CD14-positive monocyte (primary cell): ENCODE data around the gene DNAJB1. TPM values are rescaled to one million over a fixed set of nuclear protein-coding genes. Genes with fewer than 3 reads are reported as not detected.

Experiments used
- DNase-seq, 3 donors: peaks; one replicate each; pipeline ENCODE4 v3.0.0-alpha.2; 2011 to 2022
- H2AFZ ChIP-seq: 2 replicates; pipeline ENCODE4 v1.6.0; 2012; ENCODE audit warnings: mild to moderate bottlenecking, low read depth, low read length, inconsistent platforms; ENCODE audit not compliant: insufficient read depth, poor library complexity, severe bottlenecking
- H3K27ac ChIP-seq, 2 donors: 1 replicate in 1 of 2; 2 replicates in 1 of 2; pipeline ENCODE4 v1.5.1; 2012 to 2013; ENCODE audit warnings: low read length in 2 of 2, control low read depth in 1 of 2, inconsistent platforms in 1 of 2, low read depth in 1 of 2, mild to moderate bottlenecking in 1 of 2
- H3K27me3 ChIP-seq, 2 donors: one replicate each; pipeline versions ENCODE4 v1.6.0 to v1.6.1; 2011 to 2013; ENCODE audit warnings: low read length in 2 of 2; ENCODE audit not compliant: control insufficient read depth in 2 of 2, insufficient read depth in 2 of 2
- H3K36me3 ChIP-seq, 2 donors: replicated peaks in 1 of 2; 1 replicate in 1 of 2; 2 replicates in 1 of 2; pipeline versions ENCODE4 v1.5.1 to v1.6.1; 2012 to 2013; ENCODE audit warnings: low read length in 2 of 2, control low read depth in 1 of 2, inconsistent platforms in 1 of 2, mild to moderate bottlenecking in 1 of 2; ENCODE audit not compliant: insufficient read depth in 2 of 2, control insufficient read depth in 1 of 2
- H3K4me1 ChIP-seq, 2 donors: 1 replicate in 1 of 2; 2 replicates in 1 of 2; pipeline versions ENCODE4 v1.5.1 to v1.6.1; 2012 to 2013; ENCODE audit warnings: low read length in 2 of 2, control low read depth in 1 of 2, inconsistent platforms in 1 of 2, mild to moderate bottlenecking in 1 of 2, moderate library complexity in 1 of 2; ENCODE audit not compliant: insufficient read depth in 2 of 2, control insufficient read depth in 1 of 2
- H3K4me2 ChIP-seq: replicated peaks from 2 replicates; pipeline ENCODE3; 2012; ENCODE audit warnings: low read length, moderate library complexity, mild to moderate bottlenecking; ENCODE audit not compliant: poor library complexity, severe bottlenecking; ENCODE audit errors: extremely low read depth
- H3K4me3 ChIP-seq, 3 experiments: fragments of 200-600 bp in 1 of 3; sonication (generic) in 1 of 3; replicated peaks in 1 of 3; 1 replicate in 2 of 3; 2 replicates in 1 of 3; pipeline ENCODE4 v1.5.1; 2011 to 2013; ENCODE audit warnings: low read length in 3 of 3, mild to moderate bottlenecking in 3 of 3, control low read depth in 2 of 3, low read depth in 2 of 3, inconsistent platforms in 1 of 3, moderate library complexity in 1 of 3
- H3K79me2 ChIP-seq: 2 replicates; pipeline ENCODE4 v1.6.0; 2012; ENCODE audit warnings: mild to moderate bottlenecking, control low read depth, inconsistent platforms, low read length, moderate library complexity; ENCODE audit not compliant: insufficient read depth
- H3K9ac ChIP-seq: 2 replicates; pipeline ENCODE4 v1.6.0; 2017; ENCODE audit warnings: low read length, mild to moderate bottlenecking; ENCODE audit not compliant: insufficient read depth, poor library complexity, severe bottlenecking
- H3K9me3 ChIP-seq, 2 donors: replicated peaks in 1 of 2; 1 replicate in 1 of 2; 2 replicates in 1 of 2; pipeline versions ENCODE4 v1.5.1 to v1.6.1; 2012 to 2013; ENCODE audit warnings: low read length in 2 of 2, control low read depth in 1 of 2; ENCODE audit not compliant: control insufficient read depth in 1 of 2, insufficient read depth in 1 of 2
- H4K20me1 ChIP-seq: 2 replicates; pipeline ENCODE4 v1.6.0; 2012; ENCODE audit warnings: mild to moderate bottlenecking, low read length, control low read depth, moderate library complexity; ENCODE audit not compliant: insufficient read depth
- H3K27ac Mint-ChIP-seq, 7 donors: one replicate each; pipeline ENCODE4 v1.8.0; 2020; ENCODE audit warnings: mild to moderate bottlenecking in 7 of 7, mixed read lengths in 7 of 7, moderate library complexity in 6 of 7, inconsistent platforms in 2 of 7
- H3K27me3 Mint-ChIP-seq, 3 donors: one replicate each; pipeline ENCODE4 v1.8.0; 2021 to 2022; ENCODE audit warnings: low read depth in 3 of 3, mild to moderate bottlenecking in 3 of 3, mixed read lengths in 3 of 3, moderate library complexity in 3 of 3, inconsistent platforms in 1 of 3
- H3K36me3 Mint-ChIP-seq, 2 donors: one replicate each; pipeline ENCODE4 v1.8.0; 2020; ENCODE audit warnings: mixed read lengths in 2 of 2, inconsistent platforms in 1 of 2, mild to moderate bottlenecking in 1 of 2
- H3K4me1 Mint-ChIP-seq: one replicate; pipeline ENCODE4 v1.8.0; 2020; ENCODE audit warnings: mild to moderate bottlenecking, mixed read lengths
- H3K4me3 Mint-ChIP-seq, 2 donors: one replicate each; pipeline ENCODE4 v1.8.0; 2020; ENCODE audit warnings: mild to moderate bottlenecking in 2 of 2, mixed read lengths in 2 of 2, moderate library complexity in 1 of 2
- H3K9me3 Mint-ChIP-seq, 7 donors: one replicate each; pipeline ENCODE4 v1.8.0; 2020 to 2022; ENCODE audit warnings: mixed read lengths in 7 of 7, mild to moderate bottlenecking in 6 of 7, moderate library complexity in 6 of 7, inconsistent platforms in 2 of 7
- WGBS: methylation state at CpG from one replicate; pipeline ENCODE4 v1.1.5; 2013; ENCODE audit warnings: missing lambda C conversion rate; ENCODE audit not compliant: insufficient coverage; 5-methylcytosine and 5-hydroxymethylcytosine counted together
- intact Hi-C, 2 donors: fragments of 100-400 bp; cut with micrococcal nuclease; formaldehyde crosslinking; loops; one replicate each; pipeline versions ENCODE4 v1.15.0 to v1.15.1; 2023
- polyA plus RNA-seq, 3 donors: library from polyadenylated mRNA; depleted of rRNA in 1 of 3; unstranded in 2 of 3; stranded (reverse) in 1 of 3; fragments of 300-500 nt in 2 of 3; fragments of >200 nt in 1 of 3; fragmentation: Illumina TruSeq in 2 of 3; gene quantifications; 1 replicate in 2 of 3; 2 replicates in 1 of 3; pipeline ENCODE4 v1.2.3, GENCODE V29; 2012 to 2021
- TF ChIP-seq, protein P1 (sequence below): fragments of 200-600 bp; IDR thresholded peaks from one replicate; pipeline ENCODE4 v1.8.0; 2022; ENCODE audit warnings: antibody characterized with exemption, mild to moderate bottlenecking

DNAJB1 gene
- polyA plus RNA-seq, 3 donors: 59.3 to 107 (median 70.9) TPM

DNA sequence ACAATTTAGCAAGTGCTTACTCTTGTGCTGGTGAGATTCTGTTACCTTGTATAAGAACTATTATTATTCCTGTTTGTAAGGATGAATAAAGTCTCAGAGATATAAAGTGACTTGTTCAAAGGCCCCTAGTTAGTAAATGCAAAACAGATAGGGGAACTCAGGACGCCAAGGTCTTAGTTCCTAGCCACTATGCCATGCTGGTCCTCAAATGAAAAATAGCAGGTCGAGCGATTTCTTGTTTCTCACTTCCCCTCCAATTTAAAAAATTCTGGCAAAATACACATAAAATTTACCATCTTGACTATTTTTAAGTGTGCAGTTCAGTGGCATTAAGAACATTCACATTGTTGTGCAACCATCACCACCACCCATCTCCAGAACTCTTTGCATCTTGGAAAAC lies 12.3 kb upstream of the DNAJB1 start:
- peaks cover 0 to 2% of the 10 kb centered on the region in 2 donors for H3K36me3 ChIP-seq
- no peaks in the 10 kb centered on the region for H3K9me3 ChIP-seq
- H3K27ac ChIP-seq: peak overlapping the region in 1 of 2 donors; percentile 77
- DNase-seq: no peak
- intact Hi-C loops: loop anchor here in 1 of 2 donors (5.0 kb wide), 1 partner anchor 33 kb away; the partner anchor contains the start of gene GIPC1
- no peaks in the 10 kb centered on the region for H3K27me3 ChIP-seq
- H3K79me2 ChIP-seq: peaks cover 50% of the 10 kb centered on the region
- Mint-ChIP-seq H3K4me3 (peak overlapping the region in 1 of 2 donors; percentile 87), H3K9me3 (peaks cover 0 to 4% (median 0%) of the 10 kb centered on the region in 7 donors), H3K27me3 (no peaks in the 10 kb centered on the region), H3K27ac (peak overlapping the region; percentile 62 to 98 (median 85)), H3K36me3 (peaks cover 2 to 7% of the 10 kb centered on the region in 2 donors), H3K4me1 (peaks cover 28% of the 10 kb centered on the region)
- no peaks in the 10 kb centered on the region for H4K20me1 ChIP-seq
- peaks cover 32 to 34% of the 10 kb centered on the region in 2 donors for H3K4me1 ChIP-seq
- peak overlapping the region in 2 of 3 experiments; percentile 88 to 93 for H3K4me3 ChIP-seq
- H3K4me2 ChIP-seq: peak overlapping the region; percentile 99
- H3K9ac ChIP-seq: no peak overlapping the region
- TF ChIP-seq, protein P1, sequence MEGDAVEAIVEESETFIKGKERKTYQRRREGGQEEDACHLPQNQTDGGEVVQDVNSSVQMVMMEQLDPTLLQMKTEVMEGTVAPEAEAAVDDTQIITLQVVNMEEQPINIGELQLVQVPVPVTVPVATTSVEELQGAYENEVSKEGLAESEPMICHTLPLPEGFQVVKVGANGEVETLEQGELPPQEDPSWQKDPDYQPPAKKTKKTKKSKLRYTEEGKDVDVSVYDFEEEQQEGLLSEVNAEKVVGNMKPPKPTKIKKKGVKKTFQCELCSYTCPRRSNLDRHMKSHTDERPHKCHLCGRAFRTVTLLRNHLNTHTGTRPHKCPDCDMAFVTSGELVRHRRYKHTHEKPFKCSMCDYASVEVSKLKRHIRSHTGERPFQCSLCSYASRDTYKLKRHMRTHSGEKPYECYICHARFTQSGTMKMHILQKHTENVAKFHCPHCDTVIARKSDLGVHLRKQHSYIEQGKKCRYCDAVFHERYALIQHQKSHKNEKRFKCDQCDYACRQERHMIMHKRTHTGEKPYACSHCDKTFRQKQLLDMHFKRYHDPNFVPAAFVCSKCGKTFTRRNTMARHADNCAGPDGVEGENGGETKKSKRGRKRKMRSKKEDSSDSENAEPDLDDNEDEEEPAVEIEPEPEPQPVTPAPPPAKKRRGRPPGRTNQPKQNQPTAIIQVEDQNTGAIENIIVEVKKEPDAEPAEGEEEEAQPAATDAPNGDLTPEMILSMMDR: no peak
- WGBS: 0% methylated on average over 2 of the region's 3 CpGs
- H2AFZ ChIP-seq: peak overlapping the region; percentile 87

DNA sequence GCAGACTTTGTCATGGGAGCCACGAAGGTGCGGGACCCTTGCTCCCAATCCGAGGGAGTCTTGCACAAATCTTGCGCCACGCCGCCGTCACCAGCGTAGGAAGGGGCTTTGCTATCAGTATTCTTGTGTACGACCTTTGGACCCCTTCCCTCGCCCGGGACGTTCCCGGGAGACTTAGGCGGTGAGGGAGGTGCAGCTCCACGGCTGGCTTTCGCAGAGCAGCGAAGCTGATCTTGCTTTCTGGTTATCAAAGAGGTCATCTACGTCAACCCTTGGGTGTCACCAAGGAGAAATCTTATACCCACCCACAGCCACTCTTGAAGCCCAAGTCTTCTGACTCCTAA lies 11.8 kb upstream of the DNAJB1 start:
- H3K79me2 ChIP-seq: peaks cover 50% of the 10 kb centered on the region
- peaks cover 28% of the 10 kb centered on the region for H3K4me1 Mint-ChIP-seq
- intact Hi-C loops: loop anchor here in 1 of 2 donors (5.0 kb wide), 1 partner anchor 33 kb away; the partner anchor contains the start of gene GIPC1
- TF ChIP-seq, protein P1: no peak
- no peaks in the 10 kb centered on the region for H3K27me3 Mint-ChIP-seq
- H3K4me3 Mint-ChIP-seq: peak overlapping the region; percentile 87 to 94
- H3K4me1 ChIP-seq: peaks cover 32 to 34% of the 10 kb centered on the region in 2 donors
- peak overlapping the region; percentile 52 to 93 (median 88) for H3K4me3 ChIP-seq
- H3K27me3 ChIP-seq: no peaks in the 10 kb centered on the region
- no peaks in the 10 kb centered on the region for H4K20me1 ChIP-seq
- peak overlapping the region; percentile 73 for H3K9ac ChIP-seq
- peak overlapping the region; percentile 77 to 83 for H3K27ac ChIP-seq
- peaks cover 2 to 7% of the 10 kb centered on the region in 2 donors for H3K36me3 Mint-ChIP-seq
- H3K9me3 ChIP-seq: no peaks in the 10 kb centered on the region
- WGBS: 1% methylated on average over 17 of the region's 18 CpGs
- H3K36me3 ChIP-seq: peaks cover 0 to 2% of the 10 kb centered on the region in 2 donors
- peak overlapping the region; percentile 87 for H2AFZ ChIP-seq
- peaks cover 0 to 4% (median 0%) of the 10 kb centered on the region in 7 donors for H3K9me3 Mint-ChIP-seq
- H3K27ac Mint-ChIP-seq: peak overlapping the region; percentile 95 to 99 (median 95)
- DNase-seq: no peak
- H3K4me2 ChIP-seq: peak overlapping the region; percentile 99
